HEK293 (cell line): ENCODE data around the gene NFE2L2.

Source experiments
- CTCF ChIP-seq: fragments of 450-650 bp; formaldehyde crosslinking; IDR thresholded peaks from 2 replicates; pipeline ENCODE4 v1.5.1; 2016; ENCODE audit warnings: missing biosample characterization, missing genetic modification characterization
- PATZ1 ChIP-seq: fragments of 450-650 bp; formaldehyde crosslinking; IDR thresholded peaks from 2 replicates; pipeline ENCODE4 v1.5.1; 2016; ENCODE audit warnings: missing biosample characterization, missing genetic modification characterization
- ZBTB8A ChIP-seq: fragments of 450-650 bp; formaldehyde crosslinking; IDR thresholded peaks from 2 replicates; pipeline ENCODE4 v1.5.1; 2016; ENCODE audit warnings: missing biosample characterization, missing genetic modification characterization
- ZNF114 ChIP-seq: fragments of 450-650 bp; formaldehyde crosslinking; IDR thresholded peaks from 2 replicates; pipeline ENCODE4 v1.5.0; 2017; ENCODE audit warnings: missing biosample characterization, missing genetic modification characterization
- ZNF138 ChIP-seq: fragments of 450-650 bp; formaldehyde crosslinking; IDR thresholded peaks from 2 replicates; pipeline ENCODE4 v1.5.1; 2016; ENCODE audit warnings: missing biosample characterization, missing genetic modification characterization, borderline replicate concordance
- ZNF19 ChIP-seq: fragments of 450-650 bp; formaldehyde crosslinking; IDR thresholded peaks from 2 replicates; pipeline ENCODE4; 2016; ENCODE audit warnings: missing biosample characterization, missing genetic modification characterization, low read depth
- ZNF560 ChIP-seq: fragments of 450-650 bp; formaldehyde crosslinking; IDR thresholded peaks from 2 replicates; pipeline ENCODE4 v1.5.1; 2017; ENCODE audit warnings: missing biosample characterization, missing genetic modification characterization, borderline replicate concordance
- ZNF664 ChIP-seq: fragments of 450-650 bp; formaldehyde crosslinking; IDR thresholded peaks from 2 replicates; pipeline ENCODE4 v1.5.1; 2016; ENCODE audit warnings: missing biosample characterization, missing genetic modification characterization
- ZNF670 ChIP-seq: fragments of 450-650 bp; formaldehyde crosslinking; IDR thresholded peaks from 2 replicates; pipeline ENCODE4 v1.5.1; 2016; ENCODE audit warnings: missing biosample characterization, missing genetic modification characterization, low read depth
- ZNF785 ChIP-seq: fragments of 450-650 bp; formaldehyde crosslinking; IDR thresholded peaks from 2 replicates; pipeline ENCODE4 v1.5.1; 2016; ENCODE audit warnings: missing biosample characterization, missing genetic modification characterization
- ZXDB ChIP-seq: fragments of 450-650 bp; formaldehyde crosslinking; IDR thresholded peaks from 2 replicates; pipeline ENCODE4 v1.5.1; 2016; ENCODE audit warnings: missing biosample characterization, missing genetic modification characterization

- TF ChIP-seq CTCF (tag by site-specific recombination): no peak
- TF ChIP-seq PATZ1 (tag by site-specific recombination): no peak
- no peak for TF ChIP-seq ZNF560
- no peak for TF ChIP-seq ZNF670
- no peak for TF ChIP-seq ZXDB (tag by site-specific recombination)
- no peak for TF ChIP-seq ZNF664 (tag by site-specific recombination)
- TF ChIP-seq ZNF785: no peak
- no peak for TF ChIP-seq ZNF114
- no peak for TF ChIP-seq ZNF138
- no peak for TF ChIP-seq ZNF19
- no peak for TF ChIP-seq ZBTB8A (tag by site-specific recombination)
These were observed 80.7 kb downstream of the NFE2L2 start for GRCh38 chr2:177183860-177184259.
